Measurements from ENCODE around the gene FAF1. TPM values are rescaled to one million over a fixed set of nuclear protein-coding genes. Genes with fewer than 3 reads are reported as not detected.

FAF1 gene
- total RNA-seq, 1 experiment from 2014 or later, result 135 TPM

DNA sequence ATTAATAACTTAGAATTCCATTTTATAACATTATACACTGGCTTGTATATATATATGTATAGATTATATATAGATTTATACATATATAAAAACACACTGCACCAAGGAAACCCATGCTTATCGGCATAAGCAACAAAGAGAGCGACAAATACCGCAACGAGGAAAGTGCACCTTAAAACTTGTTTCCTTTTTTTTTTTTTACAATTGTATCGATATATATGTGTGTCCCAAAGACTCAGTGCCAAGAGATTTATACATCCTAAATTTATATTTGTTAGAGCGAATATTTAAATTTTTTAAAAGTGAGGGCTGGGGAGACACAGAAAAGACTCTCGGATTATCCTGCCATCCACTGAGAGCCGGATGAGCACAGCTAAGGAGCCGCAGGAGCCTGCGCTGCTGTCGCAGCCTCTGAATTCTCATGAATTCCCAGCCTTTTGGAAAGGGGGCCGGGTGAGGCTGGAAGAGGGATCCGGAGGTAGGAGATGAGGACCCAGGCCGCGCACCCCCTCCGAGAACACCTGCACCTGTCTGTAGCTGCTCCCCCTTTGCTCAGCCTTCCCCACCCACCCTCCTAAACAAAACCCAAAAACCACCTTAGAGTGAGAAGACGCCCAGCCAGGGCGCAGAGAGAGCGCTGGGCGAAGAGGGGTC is 542.0 kb downstream of the FAF1 start:
- no peak for DNase-seq (ENCODE audit: low read depth)

DNA sequence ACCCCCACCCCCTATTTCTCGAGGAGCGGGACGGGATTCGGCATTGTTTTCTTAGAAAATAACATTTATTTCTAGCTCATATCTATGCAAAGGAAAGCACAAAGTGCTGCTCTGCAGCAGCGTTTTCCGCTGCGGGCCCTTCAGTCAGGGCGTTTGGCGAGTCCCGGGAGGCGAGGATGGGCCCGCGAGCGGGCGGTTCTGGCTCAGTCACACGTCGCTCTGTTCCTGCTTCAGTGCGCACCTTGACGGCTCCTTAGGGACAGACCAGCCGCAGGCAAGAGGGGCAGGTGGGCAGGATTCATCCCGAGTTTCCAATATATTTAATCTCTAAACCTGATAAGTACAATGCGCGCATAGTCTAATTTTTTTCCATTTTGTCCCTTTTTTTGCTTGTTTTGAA is 542.6 kb downstream of the FAF1 start:
- no peak for DNase-seq (ENCODE audit: low read depth)

GRCh38 chr1:50416553-50417453 is 543.3 kb downstream of the FAF1 start:
- no peak for DNase-seq (ENCODE audit: low read depth)

DNA sequence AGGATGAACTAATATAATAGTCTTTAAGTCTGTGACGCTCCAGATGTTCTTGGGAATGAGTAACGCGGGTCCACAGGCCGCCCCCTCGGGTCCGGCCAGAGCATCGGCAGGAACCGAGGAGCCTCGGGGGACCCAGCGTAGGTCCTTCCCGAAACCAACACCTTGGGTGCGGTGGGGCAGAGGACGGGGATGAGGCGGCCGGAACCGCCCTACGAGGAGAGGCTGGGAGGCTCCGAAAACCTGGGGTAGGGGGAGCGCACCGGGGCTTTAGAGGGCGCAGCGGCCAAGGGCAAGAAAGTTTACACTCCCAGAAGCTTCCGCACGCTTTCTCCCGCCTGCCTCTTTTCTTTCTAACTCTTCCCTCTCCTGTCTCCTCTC is 543.9 kb downstream of the FAF1 start:
- no peak for DNase-seq (ENCODE audit: low read depth)

DNA sequence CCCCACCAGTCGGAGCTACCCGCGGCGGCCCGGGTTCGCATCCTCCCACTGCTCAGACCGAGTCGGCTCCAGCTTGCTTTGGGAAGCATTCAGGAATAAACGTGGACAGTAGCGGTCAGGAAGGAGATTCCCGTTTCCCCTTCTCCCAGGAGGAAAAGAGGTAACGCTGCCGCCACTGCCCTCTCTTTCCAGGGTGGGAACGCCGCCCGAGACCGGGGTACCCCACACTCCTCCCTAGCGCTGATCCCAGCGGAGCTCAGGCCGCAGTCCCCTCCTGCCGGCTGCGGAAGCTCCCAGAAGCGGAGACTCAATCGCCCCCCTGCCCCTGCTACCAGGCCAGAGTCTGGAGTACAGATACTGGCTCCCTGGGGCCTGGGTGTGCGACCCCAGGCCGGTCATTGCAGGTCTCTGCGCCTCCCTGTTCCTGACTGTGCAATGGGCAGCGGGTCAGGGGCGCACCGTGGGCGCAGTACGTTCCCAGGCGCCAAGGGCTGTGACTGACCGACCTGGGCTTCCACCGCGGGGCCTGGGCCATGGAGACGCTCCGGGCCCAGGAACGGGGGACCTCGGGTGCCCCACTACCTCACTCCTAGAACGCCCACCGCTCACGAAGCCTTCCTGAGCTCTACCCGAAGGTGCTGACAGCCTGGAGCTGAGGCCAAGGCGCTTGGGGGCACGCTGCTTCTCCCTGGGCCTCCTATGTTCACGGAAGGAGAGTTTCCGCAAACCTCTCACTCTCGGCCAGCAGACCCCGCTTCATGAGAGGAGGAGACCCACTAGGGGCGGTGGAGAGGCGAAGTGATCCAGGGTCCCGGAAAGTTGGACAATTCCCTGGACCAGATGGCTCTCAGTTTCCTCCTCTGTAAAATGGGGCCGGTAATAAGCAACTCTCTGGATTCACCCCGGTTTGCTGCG is 544.6 kb downstream of the FAF1 start:
- no peak for DNase-seq (ENCODE audit: low read depth)

- no peak for DNase-seq (ENCODE audit: low read depth)
These were observed 545.2 kb downstream of the FAF1 start for GRCh38 chr1:50414853-50415234.

DNA sequence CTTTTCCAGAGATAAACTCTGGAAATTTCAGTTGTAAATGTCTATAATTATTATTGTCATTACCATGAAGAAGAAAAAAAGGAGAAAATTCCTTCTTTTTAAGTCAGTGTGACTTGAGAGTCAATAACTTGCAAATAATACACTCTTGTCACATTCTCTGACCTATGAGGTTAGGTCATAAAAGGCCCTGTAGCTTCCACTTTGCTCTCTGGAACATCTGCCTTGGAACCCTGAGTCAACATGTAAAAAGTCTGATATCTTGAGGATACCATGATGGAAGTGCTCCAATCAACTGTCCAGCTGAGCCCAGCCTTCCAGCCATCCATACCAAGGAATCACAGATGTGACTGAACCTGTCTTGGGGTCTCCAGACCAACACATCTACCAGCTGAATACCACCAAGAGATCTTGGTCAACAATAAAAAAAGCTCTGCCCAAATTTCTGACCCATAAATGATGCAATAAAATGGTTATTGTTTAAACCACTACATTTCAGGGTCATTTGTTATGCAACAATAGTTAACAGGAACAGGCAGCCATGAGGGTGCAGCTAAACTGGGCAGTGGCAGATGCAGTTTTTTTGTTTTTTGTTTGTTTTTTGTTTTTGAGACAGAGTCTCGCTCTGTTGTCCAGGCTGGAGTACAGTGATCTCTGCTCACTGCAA is 547.1 kb downstream of the FAF1 start:
- no peak for DNase-seq (ENCODE audit: low read depth)

DNA sequence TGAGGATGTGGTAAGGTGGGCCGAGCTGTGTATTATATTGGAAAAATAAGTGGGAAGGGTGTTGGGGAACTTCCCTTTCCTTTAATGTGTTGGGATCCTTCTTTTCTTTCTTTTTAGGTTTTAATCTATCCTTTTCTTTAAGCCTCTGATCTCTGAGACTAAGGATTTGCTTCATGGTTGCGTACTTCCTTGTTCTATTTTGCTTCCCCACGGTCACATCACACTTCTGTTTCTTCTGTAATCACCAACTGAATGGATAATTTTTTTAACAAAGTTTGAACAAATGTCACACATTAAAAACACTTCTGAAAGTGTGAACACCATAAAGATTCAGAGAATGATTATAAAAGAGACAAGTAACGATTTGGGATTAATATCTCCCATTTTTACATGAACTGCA is 554.3 kb downstream of the FAF1 start:
- DNase-seq (ENCODE audit: low read depth), result no peak

GRCh38 chr1:50393522-50394120 is 566.4 kb downstream of the FAF1 start:
- no peak for DNase-seq (ENCODE audit: low read depth)

Other genes starting within 250 kb of the FAF1 start
- gene CDKN2C, start 10.0 kb upstream of the FAF1 start, total RNA-seq (2014; rRNA removed; shearing (Covaris generic)), result 187 and 243 TPM in 2 replicates
- gene C1orf185, start 142.0 kb upstream of the FAF1 start, total RNA-seq (2014; rRNA removed; shearing (Covaris generic)), result not detected in 2 replicates

Measured in M059J (cell line).